AG09309 (cell line): ENCODE results near the gene HOXB5.

Experiments
- DNase-seq: peaks from one replicate; pipeline ENCODE4 v3.0.0-alpha.2; 2010; ENCODE audit warnings: low read depth
- H3K4me3 ChIP-seq: 2 replicates; pipeline ENCODE4 v1.5.1; 2011; ENCODE audit warnings: mild to moderate bottlenecking, low read depth, low read length, moderate library complexity; ENCODE audit not compliant: control insufficient read depth
- CTCF ChIP-seq: IDR thresholded peaks from 2 replicates; pipeline ENCODE4 v1.5.1; 2011; ENCODE audit warnings: mild to moderate bottlenecking, low read depth, low read length, inconsistent platforms; ENCODE audit not compliant: insufficient read depth, control insufficient read depth; ENCODE audit errors: missing control alignments

The HOXB5 gene

DNA sequence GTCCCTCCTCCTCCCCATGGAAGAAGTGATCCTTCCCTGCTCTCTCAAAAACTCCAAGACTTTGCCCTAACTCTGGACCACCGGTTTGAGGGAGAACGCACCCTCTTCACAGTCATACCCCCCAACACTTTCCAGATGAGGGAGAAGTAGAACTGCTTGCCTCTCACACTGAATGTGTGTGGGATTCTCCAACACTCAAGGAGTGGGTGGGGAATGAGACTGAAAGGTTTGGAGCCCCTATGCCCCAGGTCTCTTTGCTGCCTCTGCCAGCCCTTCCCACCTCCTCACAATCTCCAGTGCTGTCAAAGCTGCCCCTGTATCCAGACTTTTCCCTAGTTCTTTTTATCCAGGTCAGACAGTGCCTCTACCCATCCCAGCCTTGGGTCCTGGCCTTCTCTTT, 26.9 kb downstream of the HOXB5 start:
- no peak for DNase-seq
- H3K4me3 ChIP-seq, result no peak overlapping the region
- no peak for TF ChIP-seq CTCF

DNA sequence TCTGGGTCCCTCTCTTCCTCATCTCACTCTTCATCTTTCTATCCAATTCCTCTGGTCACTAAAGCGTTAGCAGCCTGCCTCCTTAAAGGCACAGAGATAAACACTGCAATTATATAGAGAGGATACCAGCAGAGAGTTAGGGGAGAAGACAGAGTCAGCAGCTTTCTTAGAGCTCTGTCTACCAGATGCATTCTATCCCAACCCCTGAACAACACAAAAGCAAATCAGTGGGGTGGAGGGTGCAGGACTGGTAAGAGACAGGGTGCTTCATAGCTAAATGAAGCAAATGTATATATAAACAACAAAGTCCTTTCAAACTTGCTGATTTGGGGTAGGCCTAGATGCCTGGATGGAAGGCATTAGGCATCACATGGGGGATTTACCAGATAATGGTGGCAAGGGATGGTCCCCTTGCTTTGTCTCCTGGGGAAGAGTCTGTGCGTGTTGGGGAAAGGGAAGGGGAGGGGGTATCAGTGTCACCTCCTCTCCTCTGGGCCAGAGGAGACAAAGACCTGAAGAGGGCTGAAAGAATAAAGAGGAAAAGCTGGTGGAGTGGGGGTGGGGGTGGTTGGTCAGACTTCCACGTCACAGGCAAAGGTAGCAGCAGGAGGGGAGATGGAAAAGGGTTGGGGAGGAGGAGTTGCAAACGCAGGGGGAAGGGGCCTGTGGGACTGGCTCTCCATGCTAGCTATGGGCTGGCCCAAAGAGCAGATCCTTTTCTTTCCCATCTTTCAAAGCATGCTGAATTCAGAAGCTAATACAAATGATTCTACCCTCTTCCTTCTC, 27.5 kb downstream of the HOXB5 start:
- H3K4me3 ChIP-seq, result no peak overlapping the region
- no peak for TF ChIP-seq CTCF
- DNase-seq, result no peak

DNA sequence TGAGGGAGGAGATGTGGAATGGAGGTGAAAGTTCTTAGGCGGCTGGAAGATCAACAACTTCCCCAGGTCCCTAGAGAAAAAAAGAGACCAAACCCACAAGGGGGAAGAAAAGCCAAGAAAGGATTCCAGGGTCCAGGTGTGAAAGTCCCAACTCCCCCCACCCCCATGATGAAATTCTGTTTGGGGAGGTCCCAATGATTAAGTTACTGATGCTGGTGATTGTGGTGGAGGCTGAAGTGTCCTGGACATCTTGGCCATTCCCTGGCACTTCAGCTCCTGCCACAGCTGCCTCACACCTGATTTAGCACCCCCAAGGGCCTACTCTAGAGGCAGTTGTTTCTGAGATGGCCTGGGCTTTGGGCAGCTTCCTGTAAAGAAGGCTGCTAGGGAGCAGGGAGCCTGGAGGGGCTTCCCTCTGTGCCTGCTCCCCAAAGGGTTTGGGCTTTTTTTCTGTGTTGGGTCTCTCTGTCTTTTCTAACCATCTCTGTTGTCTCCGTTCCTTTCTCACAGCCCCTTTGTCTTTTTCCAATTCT, 28.5 kb downstream of the HOXB5 start:
- TF ChIP-seq CTCF, result no peak
- H3K4me3 ChIP-seq, result no peak overlapping the region
- no peak for DNase-seq

GRCh38 chr17:48564188-48565021, 29.2 kb downstream of the HOXB5 start:
- peak overlapping the region; percentile 8; the same call in 1 of the 2 replicates for H3K4me3 ChIP-seq
- no peak for TF ChIP-seq CTCF
- no peak for DNase-seq

DNA sequence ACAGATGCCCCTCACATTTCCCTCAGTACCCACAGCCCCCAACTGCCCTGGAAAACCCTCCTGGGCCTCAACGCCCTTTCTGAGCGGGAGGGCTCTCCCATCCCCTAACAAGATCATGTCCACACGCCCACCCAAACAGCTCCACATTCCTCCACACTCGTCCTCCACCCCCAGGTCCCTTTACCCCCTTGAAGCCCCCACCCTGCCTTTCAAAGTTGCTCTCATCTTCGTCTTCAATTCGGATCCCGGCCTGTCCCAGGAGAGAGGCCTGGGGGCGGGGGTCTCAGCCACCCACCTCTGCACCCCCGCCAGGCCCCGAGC, 29.8 kb downstream of the HOXB5 start:
- no peak overlapping the region for H3K4me3 ChIP-seq
- no peak for DNase-seq
- TF ChIP-seq CTCF, result no peak

GRCh38 chr17:48563385-48563838, 30.2 kb downstream of the HOXB5 start:
- TF ChIP-seq CTCF, result no peak
- no peak overlapping the region for H3K4me3 ChIP-seq
- no peak for DNase-seq
